Breast epithelium (tissue), 4 donors: ENCODE measurements around the gene TMEM18. TPM values are rescaled to one million over a fixed set of nuclear protein-coding genes. Genes with fewer than 3 reads are reported as not detected.

Source experiments
- DNase-seq, 2 donors: peaks; one replicate each; pipeline ENCODE4 v3.0.0-alpha.2; 2019; ENCODE audit warnings: low spot score in 2 of 2
- H3K27ac ChIP-seq, 2 donors: fragments of 200-600 bp; sonication (generic) in 1 of 2; one replicate each; pipeline ENCODE4 v1.5.1; 2016 to 2019; ENCODE audit warnings: mild to moderate bottlenecking in 1 of 2
- H3K27me3 ChIP-seq, 2 donors: fragments of 200-600 bp; sonication (generic) in 1 of 2; one replicate each; pipeline versions ENCODE4 v1.5.1 to v1.6.0; 2017 to 2019; ENCODE audit warnings: control low read depth in 1 of 2, mild to moderate bottlenecking in 1 of 2
- H3K36me3 ChIP-seq: fragments of 200-600 bp; one replicate; pipeline ENCODE4 v1.5.1; 2019
- H3K4me1 ChIP-seq, 2 donors: fragments of 200-600 bp; sonication (generic); one replicate each; pipeline ENCODE4 v1.5.1; 2016 to 2019; ENCODE audit warnings: control low read depth in 1 of 2
- H3K4me3 ChIP-seq, 3 donors: fragments of 200-600 bp; sonication (generic); 1 replicate in 2 of 3; 2 replicates in 1 of 3; pipeline ENCODE4 v1.5.1; 2016 to 2019; ENCODE audit warnings: mild to moderate bottlenecking in 3 of 3, moderate library complexity in 2 of 3
- H3K9me3 ChIP-seq, 2 donors: fragments of 200-600 bp; sonication (generic) in 1 of 2; one replicate each; pipeline ENCODE4 v1.5.1; 2016 to 2019; ENCODE audit warnings: control low read depth in 1 of 2
- POLR2A ChIP-seq: fragments of 450-650 bp; IDR thresholded peaks from one replicate; pipeline ENCODE4 v1.6.1; 2016; ENCODE audit warnings: antibody characterized with exemption, mild to moderate bottlenecking, moderate library complexity
- POLR2AphosphoS5 ChIP-seq, 3 donors: sonication (generic); formaldehyde crosslinking; IDR thresholded peaks; one replicate each; pipeline ENCODE4 v1.6.1; 2017; ENCODE audit warnings: antibody characterized with exemption in 3 of 3
- intact Hi-C: fragments of 100-400 bp; cut with DNase I; formaldehyde crosslinking; loops from one replicate; pipeline ENCODE4 v1.15.1; 2023; ENCODE audit warnings: low total_unique reads
- total RNA-seq, 3 donors: library from RNA; depleted of rRNA; stranded (reverse); fragments of >200 nt; gene quantifications; one replicate each; pipeline ENCODE4 v1.1.0, GENCODE V29; 2016
- TF ChIP-seq, protein P1 (sequence below), 3 donors: fragments of 450-650 bp; IDR thresholded peaks; one replicate each; pipeline ENCODE4 v1.5.1; 2016 to 2017; ENCODE audit warnings: antibody characterized with exemption in 3 of 3, mild to moderate bottlenecking in 3 of 3, moderate library complexity in 3 of 3

TMEM18 gene
- total RNA-seq, 3 donors from 2014 or later, result 17.7 to 34.6 (median 27.4) TPM

- TF ChIP-seq POLR2AphosphoS5 (IDR thresholded peaks at IDR 0.05) (no peak), POLR2A (no peak)
- TF ChIP-seq, protein P1, sequence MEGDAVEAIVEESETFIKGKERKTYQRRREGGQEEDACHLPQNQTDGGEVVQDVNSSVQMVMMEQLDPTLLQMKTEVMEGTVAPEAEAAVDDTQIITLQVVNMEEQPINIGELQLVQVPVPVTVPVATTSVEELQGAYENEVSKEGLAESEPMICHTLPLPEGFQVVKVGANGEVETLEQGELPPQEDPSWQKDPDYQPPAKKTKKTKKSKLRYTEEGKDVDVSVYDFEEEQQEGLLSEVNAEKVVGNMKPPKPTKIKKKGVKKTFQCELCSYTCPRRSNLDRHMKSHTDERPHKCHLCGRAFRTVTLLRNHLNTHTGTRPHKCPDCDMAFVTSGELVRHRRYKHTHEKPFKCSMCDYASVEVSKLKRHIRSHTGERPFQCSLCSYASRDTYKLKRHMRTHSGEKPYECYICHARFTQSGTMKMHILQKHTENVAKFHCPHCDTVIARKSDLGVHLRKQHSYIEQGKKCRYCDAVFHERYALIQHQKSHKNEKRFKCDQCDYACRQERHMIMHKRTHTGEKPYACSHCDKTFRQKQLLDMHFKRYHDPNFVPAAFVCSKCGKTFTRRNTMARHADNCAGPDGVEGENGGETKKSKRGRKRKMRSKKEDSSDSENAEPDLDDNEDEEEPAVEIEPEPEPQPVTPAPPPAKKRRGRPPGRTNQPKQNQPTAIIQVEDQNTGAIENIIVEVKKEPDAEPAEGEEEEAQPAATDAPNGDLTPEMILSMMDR (IDR thresholded peaks at IDR 0.05), result no peak
- Histone ChIP-seq H3K36me3 (no peaks in the 10 kb centered on the region), H3K27ac (peak overlapping the region in 1 of 2 donors; percentile 57), H3K9me3 (no peaks in the 10 kb centered on the region), H3K27me3 (no peaks in the 10 kb centered on the region), H3K4me3 (peak overlapping the region in 2 of 3 donors; percentile 40 to 59), H3K4me1 (peaks cover 0 to 3% of the 10 kb centered on the region in 2 donors)
- DNase-seq, result no peak
- intact Hi-C loops, result no loop called here
These were observed 41.3 kb downstream of the TMEM18 start for GRCh38 chr2:635687-636621.

- Histone ChIP-seq H3K27ac (no peak overlapping the region), H3K36me3 (no peaks in the 10 kb centered on the region), H3K4me1 (peaks cover 0 to 3% of the 10 kb centered on the region in 2 donors), H3K27me3 (no peaks in the 10 kb centered on the region), H3K9me3 (no peaks in the 10 kb centered on the region), H3K4me3 (no peak overlapping the region)
- TF ChIP-seq, protein P1 (IDR thresholded peaks at IDR 0.05), result no peak
- no peak for TF ChIP-seq POLR2A
- no peak for TF ChIP-seq POLR2AphosphoS5 (IDR thresholded peaks at IDR 0.05)
- DNase-seq, result no peak
- intact Hi-C loops, result no loop called here
These were observed 42.4 kb downstream of the TMEM18 start for GRCh38 chr2:634636-635388.

GRCh38 chr2:634041-634440 lies 43.2 kb downstream of the TMEM18 start:
- intact Hi-C loops, result no loop called here
- DNase-seq, result no peak

DNA sequence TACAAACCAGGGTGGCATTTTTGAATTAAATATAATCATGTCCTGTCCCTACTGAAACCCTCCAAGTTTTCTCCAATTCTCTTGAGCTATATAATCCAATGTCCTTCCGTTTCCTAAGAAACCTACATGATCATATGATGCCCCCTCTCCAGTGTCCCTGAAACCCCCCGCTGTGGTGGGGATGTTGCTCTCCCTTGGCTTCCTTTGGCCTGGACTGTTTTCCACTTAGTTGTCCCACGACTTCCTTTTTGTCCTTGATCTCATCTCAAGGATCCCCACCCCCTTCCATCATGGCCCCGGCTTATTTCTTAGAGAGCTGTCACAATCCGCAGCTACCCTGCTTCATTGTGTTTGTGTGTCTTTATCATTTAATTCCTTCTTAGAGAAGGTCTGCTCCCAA lies 43.8 kb downstream of the TMEM18 start:
- Histone ChIP-seq H3K27ac (no peak overlapping the region), H3K9me3 (no peaks in the 10 kb centered on the region), H3K4me3 (no peak overlapping the region), H3K36me3 (no peaks in the 10 kb centered on the region), H3K27me3 (no peaks in the 10 kb centered on the region), H3K4me1 (peaks cover 0 to 3% of the 10 kb centered on the region in 2 donors)
- intact Hi-C loops, result no loop called here
- TF ChIP-seq POLR2A (no peak), POLR2AphosphoS5 (IDR thresholded peaks at IDR 0.05) (no peak)
- no peak for DNase-seq

More at GRCh38 chr2:634041-634440, 43.2 kb downstream of the TMEM18 start:
- Histone ChIP-seq H3K36me3 (no peaks in the 10 kb centered on the region), H3K4me1 (peaks cover 0 to 3% of the 10 kb centered on the region in 2 donors), H3K27me3 (no peaks in the 10 kb centered on the region), H3K9me3 (no peaks in the 10 kb centered on the region), H3K27ac (no peak overlapping the region), H3K4me3 (no peak overlapping the region)
- no peak for TF ChIP-seq POLR2AphosphoS5 (IDR thresholded peaks at IDR 0.05)
- TF ChIP-seq POLR2A, result no peak
- TF ChIP-seq, protein P1 (IDR thresholded peaks at IDR 0.05), result no peak

- no peak overlapping the region for H3K4me3 ChIP-seq
- DNase-seq, result no peak
- intact Hi-C loops, result no loop called here
- H3K36me3 ChIP-seq, result no peaks in the 10 kb centered on the region
- no peak overlapping the region for H3K27ac ChIP-seq
- H3K27me3 ChIP-seq, result no peaks in the 10 kb centered on the region
- H3K4me1 ChIP-seq, result peaks cover 0 to 3% of the 10 kb centered on the region in 2 donors
- no peaks in the 10 kb centered on the region for H3K9me3 ChIP-seq
- TF ChIP-seq POLR2AphosphoS5 (IDR thresholded peaks at IDR 0.05), result no peak
- TF ChIP-seq, protein P1 (IDR thresholded peaks at IDR 0.05), result no peak
- TF ChIP-seq POLR2A, result no peak
These were observed 44.7 kb downstream of the TMEM18 start for GRCh38 chr2:632471-632870.
